NCI-H2081 (cell line): ENCODE data around the gene MAPK13.
"Not testable (repeated sequence)": the region's sequence is repeated elsewhere in the genome, so short reads cannot be mapped to it uniquely, and the experiment has no call there.

Experiments
- DNase-seq, 2 experiments: peaks; one replicate each; lab custom pipeline; 2025; lab: John Stamatoyannopoulos, UW

MAPK13 gene

GRCh38 chr6:36114798-36115408 is 15.4 kb upstream of the MAPK13 start:
- DNase-seq: no peak

GRCh38 chr6:36115412-36115811 is 14.9 kb upstream of the MAPK13 start:
- no peak for DNase-seq

GRCh38 chr6:36116066-36116864 is 14.0 kb upstream of the MAPK13 start:
- no peak for DNase-seq

- no peak for DNase-seq
Observed at GRCh38 chr6:36116943-36117342, 13.4 kb upstream of the MAPK13 start.

GRCh38 chr6:36117658-36118549 is 12.4 kb upstream of the MAPK13 start:
- no peak for DNase-seq

- peak in 1 of 2 experiments; percentile 41 for DNase-seq
Observed at GRCh38 chr6:36118550-36119107, 11.7 kb upstream of the MAPK13 start.

GRCh38 chr6:36119209-36119608 is 11.1 kb upstream of the MAPK13 start:
- no peak for DNase-seq

- no peak for DNase-seq
Observed at GRCh38 chr6:36120018-36120417, 10.3 kb upstream of the MAPK13 start.

- DNase-seq: no peak
Observed at GRCh38 chr6:36120539-36120938, 9.8 kb upstream of the MAPK13 start.

GRCh38 chr6:36120979-36121786 is 9.1 kb upstream of the MAPK13 start:
- no peak for DNase-seq

GRCh38 chr6:36121787-36122494 is 8.4 kb upstream of the MAPK13 start:
- DNase-seq: no peak

- DNase-seq: no peak
Observed at GRCh38 chr6:36122495-36123269, 7.6 kb upstream of the MAPK13 start.

- DNase-seq: peak; percentile 67 to 69
Observed at GRCh38 chr6:36123270-36124139, 6.8 kb upstream of the MAPK13 start.

GRCh38 chr6:36124346-36124745 is 6.0 kb upstream of the MAPK13 start:
- DNase-seq: not testable (repeated sequence)

- DNase-seq: no peak
Observed at GRCh38 chr6:36124881-36125280, 5.4 kb upstream of the MAPK13 start.

GRCh38 chr6:36125575-36125974 is 4.7 kb upstream of the MAPK13 start:
- no peak for DNase-seq

- no peak for DNase-seq
Observed at GRCh38 chr6:36126121-36126520, 4.2 kb upstream of the MAPK13 start.

- DNase-seq: no peak
Observed at GRCh38 chr6:36126553-36127458, 3.5 kb upstream of the MAPK13 start.
